HK-2 (cell line): ENCODE results near the gene MCC.

Source experiments
- DNase-seq: peaks from one replicate; pipeline ENCODE4 v3.0.0-alpha.2; 2018; ENCODE audit not compliant: unreplicated experiment

MCC gene

GRCh38 chr5:113364466-113364865, 123.8 kb downstream of the MCC start:
- no peak for DNase-seq

GRCh38 chr5:113361701-113362100, 126.6 kb downstream of the MCC start:
- DNase-seq, result no peak

- no peak for DNase-seq
Measured at GRCh38 chr5:113359419-113359818, 128.8 kb downstream of the MCC start.

- DNase-seq, result no peak
Measured at GRCh38 chr5:113358696-113359095, 129.6 kb downstream of the MCC start.

- no peak for DNase-seq
Measured at GRCh38 chr5:113357696-113358476, 130.4 kb downstream of the MCC start.

- DNase-seq, result no peak
Measured at GRCh38 chr5:113356487-113356886, 131.8 kb downstream of the MCC start.

- DNase-seq, result no peak
Measured at GRCh38 chr5:113354055-113354454, 134.2 kb downstream of the MCC start.

- DNase-seq, result no peak
Measured at GRCh38 chr5:113347572-113347971, 140.7 kb downstream of the MCC start.

- no peak for DNase-seq
Measured at GRCh38 chr5:113344973-113345940, 143.0 kb downstream of the MCC start.

- DNase-seq, result no peak
Measured at GRCh38 chr5:113343343-113343742, 144.9 kb downstream of the MCC start.

GRCh38 chr5:113340537-113340936, 147.7 kb downstream of the MCC start:
- no peak for DNase-seq

GRCh38 chr5:113338628-113339027, 149.6 kb downstream of the MCC start:
- no peak for DNase-seq

- no peak for DNase-seq
Measured at GRCh38 chr5:113337515-113338415, 150.5 kb downstream of the MCC start.

GRCh38 chr5:113336975-113337374, 151.3 kb downstream of the MCC start:
- DNase-seq, result no peak

GRCh38 chr5:113333411-113333810, 154.8 kb downstream of the MCC start:
- no peak for DNase-seq

- no peak for DNase-seq
Measured at GRCh38 chr5:113331209-113331551, 157.1 kb downstream of the MCC start.

GRCh38 chr5:113330533-113331208, 157.6 kb downstream of the MCC start:
- no peak for DNase-seq

GRCh38 chr5:113329981-113330380, 158.3 kb downstream of the MCC start:
- no peak for DNase-seq

GRCh38 chr5:113325054-113325453, 163.2 kb downstream of the MCC start:
- no peak for DNase-seq

GRCh38 chr5:113321276-113321675, 167.0 kb downstream of the MCC start:
- no peak for DNase-seq

GRCh38 chr5:113320273-113320780, 167.9 kb downstream of the MCC start:
- DNase-seq, result no peak
